Erythroblast (primary cell): ENCODE data around the gene TCP11.

Source experiments
- DNase-seq, 2 experiments: peaks; one replicate each; lab custom pipeline; 2025; lab: John Stamatoyannopoulos, UW
- GATA1 ChIP-seq: IDR thresholded peaks from 2 replicates; pipeline ENCODE4 v1.6.1; 2011; ENCODE audit warnings: low read depth, mild to moderate bottlenecking, control low read depth, low read length, moderate library complexity
- POLR2A ChIP-seq: IDR thresholded peaks from 2 replicates; pipeline ENCODE4 v1.6.1; 2011; ENCODE audit warnings: mild to moderate bottlenecking, low read length

TCP11 gene

DNA sequence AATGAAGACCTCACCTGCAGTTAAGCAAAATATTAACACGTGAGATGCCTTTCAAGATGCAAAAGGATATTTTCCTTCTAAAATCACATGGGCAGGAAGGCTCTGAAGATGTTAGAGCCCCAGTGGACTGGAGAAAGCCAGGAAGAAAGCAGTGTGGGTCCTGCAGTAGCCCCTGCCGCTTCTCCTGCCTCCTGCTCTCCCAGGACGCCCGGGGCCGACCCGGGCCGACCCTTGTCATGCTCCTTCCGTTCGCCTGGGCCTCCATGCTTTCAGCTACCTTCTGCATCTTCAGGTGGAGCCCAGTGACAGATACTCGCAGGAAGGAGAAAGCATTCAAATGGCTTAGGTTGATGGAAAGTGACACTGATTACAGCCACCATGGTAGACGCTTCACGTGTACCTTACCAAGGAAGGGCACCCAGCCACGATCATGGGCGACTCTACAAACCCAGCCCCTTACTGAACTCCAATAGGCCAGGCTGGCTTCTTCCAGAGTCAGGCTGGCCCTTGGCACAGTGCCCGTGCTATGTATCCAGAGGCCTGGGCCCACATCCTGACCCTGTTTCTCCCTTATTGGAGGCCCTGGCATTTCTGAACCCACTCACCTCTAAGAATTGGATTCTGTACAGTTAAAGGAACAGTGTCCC lies 69.0 kb downstream of the TCP11 start:
- DNase-seq: no peak
- TF ChIP-seq POLR2A: no peak
- TF ChIP-seq GATA1: no peak

DNA sequence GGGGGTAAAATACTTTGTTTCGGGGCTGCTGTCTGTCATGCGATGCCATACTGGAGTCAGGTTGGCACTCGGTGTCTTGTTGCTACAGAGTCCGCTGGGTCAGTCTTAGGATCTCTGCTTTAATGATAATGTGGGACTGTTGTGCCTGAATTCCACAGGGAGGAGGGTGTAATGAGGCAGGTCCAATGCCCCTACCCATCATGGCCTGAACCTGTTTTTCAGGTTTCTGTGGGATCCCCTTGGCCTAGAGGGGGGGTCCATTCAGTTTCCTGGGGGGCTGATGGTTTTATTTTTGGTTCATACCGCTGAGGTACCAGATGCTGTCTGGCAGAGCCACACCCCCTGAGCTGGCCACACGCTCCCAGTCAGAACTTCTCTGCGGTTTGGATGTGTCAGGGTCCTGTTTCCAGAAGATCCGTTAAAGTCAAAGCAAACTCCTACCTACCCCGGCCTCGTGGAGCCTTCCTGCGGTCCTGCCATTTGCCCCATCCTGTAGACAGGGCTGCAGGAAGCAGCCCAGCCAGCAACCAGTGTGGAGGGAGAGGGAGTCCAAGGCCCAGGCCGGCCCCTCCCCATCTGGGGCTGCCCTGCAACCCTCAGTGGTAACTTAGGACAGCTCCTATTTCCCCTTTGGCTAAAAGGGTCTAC lies 69.7 kb downstream of the TCP11 start:
- TF ChIP-seq POLR2A: no peak
- no peak for TF ChIP-seq GATA1
- DNase-seq: no peak

DNA sequence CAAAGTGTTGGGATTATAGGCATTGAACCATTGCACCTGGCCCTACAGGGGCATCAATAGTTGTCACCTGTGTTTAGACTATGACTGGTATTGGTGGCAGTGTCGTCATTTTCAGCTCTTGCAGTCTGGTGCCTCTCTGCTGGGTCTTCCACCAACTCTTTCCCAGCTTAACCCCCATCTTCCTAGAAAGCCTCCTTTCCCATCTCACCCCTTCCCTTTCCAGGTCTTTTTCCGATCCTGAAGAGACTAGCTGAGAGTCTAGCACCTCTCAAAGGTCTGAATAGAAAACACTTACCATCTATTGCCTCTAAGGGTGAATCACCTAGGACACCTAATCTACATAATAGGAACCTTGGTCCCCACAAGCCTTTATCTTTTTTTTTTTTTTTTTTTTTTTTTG lies 71.0 kb downstream of the TCP11 start:
- no peak for DNase-seq
- TF ChIP-seq POLR2A: no peak
- no peak for TF ChIP-seq GATA1

DNA sequence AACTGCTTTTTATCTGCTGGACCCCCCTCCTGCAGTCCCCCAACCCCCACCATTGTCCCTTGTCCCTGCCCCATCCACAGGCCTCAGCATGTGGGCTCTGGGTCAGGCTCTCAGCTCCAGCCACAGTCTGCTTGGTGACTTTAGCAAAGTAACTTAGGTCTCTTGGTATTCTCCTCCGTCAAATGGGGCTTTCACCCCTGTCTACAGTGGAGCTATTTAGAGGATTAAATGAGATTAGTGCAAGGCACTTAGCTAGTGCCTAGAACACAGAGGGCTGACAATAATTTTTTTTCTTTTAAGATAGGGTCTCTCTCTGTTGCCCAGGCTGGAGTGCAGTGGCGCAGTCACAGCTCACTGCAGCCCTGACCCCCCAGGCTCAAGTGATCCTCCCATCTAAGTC lies 71.9 kb downstream of the TCP11 start:
- TF ChIP-seq POLR2A (no peak), GATA1 (no peak)
- no peak for DNase-seq

DNA sequence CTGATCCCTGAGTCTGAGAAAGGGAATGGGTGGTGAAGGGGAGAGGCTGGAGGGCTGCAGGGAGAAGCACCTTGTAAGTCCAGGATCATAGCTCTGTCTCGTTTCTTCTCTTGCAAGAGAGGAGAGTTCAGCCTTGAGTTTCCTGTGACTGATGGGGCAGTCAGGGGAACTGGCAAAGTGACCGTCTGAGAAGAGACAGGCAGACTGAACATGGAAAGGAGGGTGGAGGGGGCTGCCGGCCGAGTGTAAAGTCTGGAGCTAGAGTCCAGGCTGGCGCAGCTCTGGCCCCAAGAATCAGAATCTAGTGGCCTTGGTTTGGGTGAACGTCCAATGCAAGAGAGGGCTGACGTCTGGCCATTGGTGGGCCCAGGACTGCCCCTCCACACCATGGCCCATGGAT lies 72.5 kb downstream of the TCP11 start:
- TF ChIP-seq GATA1 (no peak), POLR2A (no peak)
- no peak for DNase-seq

DNA sequence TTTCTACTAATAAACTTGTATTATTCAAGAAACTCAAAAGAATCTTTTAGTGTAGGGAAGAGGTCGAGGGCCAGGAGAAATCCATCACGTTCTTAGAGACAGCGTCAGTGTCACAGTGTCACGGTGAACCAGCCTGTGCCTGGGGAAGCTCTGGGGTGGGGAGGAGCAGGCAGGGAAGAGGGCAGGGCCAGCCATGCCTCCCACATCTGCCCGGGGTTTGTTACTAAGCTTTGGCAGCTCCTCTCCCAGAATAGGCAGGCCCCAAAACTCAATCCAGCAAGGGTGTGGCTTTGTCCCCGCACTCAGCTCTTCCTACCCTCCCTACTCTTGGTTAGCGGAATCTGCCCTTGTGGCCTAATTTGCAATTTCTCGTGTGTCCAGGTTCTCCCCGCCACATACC lies 72.9 kb downstream of the TCP11 start:
- no peak for DNase-seq
- TF ChIP-seq GATA1 (no peak), POLR2A (no peak)
